ENCODE data around the gene ABL1.

ABL1 gene

GRCh38 chr9:130895038-130895437 is 60.0 kb downstream of the ABL1 start:
- no peak for DNase-seq (ENCODE audit: extremely low read depth, low read depth)
- TF ChIP-seq CTCF (IDR thresholded peaks at IDR 0.05; ENCODE audit: low read depth, low read length): no peak

GRCh38 chr9:130895481-130896232 is 60.6 kb downstream of the ABL1 start:
- no peak for DNase-seq (ENCODE audit: extremely low read depth, low read depth)
- no peak for TF ChIP-seq CTCF (IDR thresholded peaks at IDR 0.05; ENCODE audit: low read depth, low read length)

GRCh38 chr9:130896233-130897014 is 61.4 kb downstream of the ABL1 start, which contains the start of gene QRFP:
Gene QRFP (minus strand): TSS chr9:130896812. CDS start chr9:130893838, 2,974 bp downstream.
- DNase-seq (ENCODE audit: extremely low read depth, low read depth): no peak
- TF ChIP-seq CTCF (IDR thresholded peaks at IDR 0.05; ENCODE audit: low read depth, low read length): no peak

DNA sequence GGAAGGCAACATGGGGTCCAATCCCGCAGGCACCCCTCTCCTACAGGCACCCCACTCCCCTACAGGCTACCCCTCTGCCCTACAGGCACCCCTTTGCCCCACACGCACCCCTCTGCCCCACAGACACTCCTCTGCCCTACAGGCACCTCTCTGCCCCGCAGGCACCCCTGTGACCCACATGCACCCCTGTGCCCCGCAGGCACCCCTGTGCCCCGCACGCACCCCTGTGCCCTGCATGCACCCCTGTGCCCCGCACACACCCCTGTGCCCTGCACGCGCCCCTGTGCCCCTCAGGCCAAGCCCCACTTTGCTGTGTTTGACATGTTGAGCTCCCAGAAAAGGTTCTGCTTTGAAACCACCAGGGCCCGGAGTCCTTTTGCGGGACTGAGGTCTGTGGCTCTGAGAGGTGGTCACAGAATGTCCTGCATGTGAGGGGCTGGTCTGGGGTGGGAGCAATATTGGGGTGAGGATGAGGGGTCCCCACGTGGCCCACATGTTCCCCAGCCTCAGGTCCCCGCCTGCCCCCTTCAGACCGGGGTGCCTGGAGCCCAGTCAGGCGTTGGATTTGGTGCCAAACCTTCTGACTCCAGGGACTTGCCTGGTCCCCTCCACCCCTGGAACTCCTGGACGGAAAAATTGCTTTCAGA is 62.2 kb downstream of the ABL1 start:
- DNase-seq (ENCODE audit: extremely low read depth, low read depth): no peak
- no peak for TF ChIP-seq CTCF (IDR thresholded peaks at IDR 0.05; ENCODE audit: low read depth, low read length)

GRCh38 chr9:130897848-130898551 is 62.9 kb downstream of the ABL1 start:
- no peak for DNase-seq (ENCODE audit: extremely low read depth, low read depth)
- no peak for TF ChIP-seq CTCF (IDR thresholded peaks at IDR 0.05; ENCODE audit: low read depth, low read length)

DNA sequence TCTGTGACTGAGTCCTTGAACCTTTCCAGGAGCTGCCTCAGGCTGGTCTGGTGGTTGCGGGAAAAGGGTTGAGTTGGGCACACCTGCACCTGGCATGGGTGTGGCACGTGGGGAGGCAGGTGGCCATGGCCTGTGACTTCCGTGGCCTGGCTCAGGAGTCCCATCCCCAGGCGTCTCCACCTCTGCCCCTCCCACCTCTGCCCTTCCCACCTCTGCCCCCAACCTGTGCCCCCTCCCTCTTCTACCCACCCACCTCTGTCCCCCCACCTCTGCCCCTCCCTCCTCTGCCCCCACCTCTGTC is 63.4 kb downstream of the ABL1 start:
- TF ChIP-seq CTCF (IDR thresholded peaks at IDR 0.05; ENCODE audit: low read depth, low read length): no peak
- DNase-seq (ENCODE audit: extremely low read depth, low read depth): no peak

Data from AG09319 (cell line).